ENCODE results near the gene ANKZF1.

ANKZF1 gene

GRCh38 chr2:219282943-219283581 lies 53.5 kb downstream of the ANKZF1 start:
- DNase-seq: no peak

GRCh38 chr2:219284501-219285372 lies 55.1 kb downstream of the ANKZF1 start:
- DNase-seq: no peak

- DNase-seq: no peak
These were observed 55.7 kb downstream of the ANKZF1 start for GRCh38 chr2:219285373-219285735.

GRCh38 chr2:219285894-219286425 lies 56.4 kb downstream of the ANKZF1 start:
- DNase-seq: no peak
